ENCODE measurements around the gene EPB41L3. TPM values are rescaled to one million over a fixed set of nuclear protein-coding genes. Genes with fewer than 3 reads are reported as not detected.

The EPB41L3 gene
- total RNA-seq, 1 experiment from 2014 or later: 50.2 TPM

- no peak overlapping the region for H3K4me3 ChIP-seq (ENCODE audit: insufficient read depth, low read depth, low read length)
- H3K27me3 ChIP-seq (ENCODE audit: control insufficient read depth, insufficient read depth, low read length): no peaks in the 10 kb centered on the region
- peak; percentile 61 for DNase-seq
- no peaks in the 10 kb centered on the region for H3K36me3 ChIP-seq (replicated peaks; ENCODE audit: control insufficient read depth, insufficient read depth, low read length)
Observed at GRCh38 chr18:5414546-5414945, 129.3 kb downstream of the EPB41L3 start.

GRCh38 chr18:5413447-5413846 is 130.3 kb downstream of the EPB41L3 start:
- Histone ChIP-seq H3K36me3 (replicated peaks; ENCODE audit: control insufficient read depth, insufficient read depth, low read length) (no peaks in the 10 kb centered on the region), H3K27me3 (ENCODE audit: control insufficient read depth, insufficient read depth, low read length) (no peaks in the 10 kb centered on the region), H3K4me3 (ENCODE audit: insufficient read depth, low read depth, low read length) (no peak overlapping the region)
- no peak for DNase-seq

GRCh38 chr18:5410582-5410981 is 133.2 kb downstream of the EPB41L3 start:
- H3K4me3 ChIP-seq (ENCODE audit: insufficient read depth, low read depth, low read length): no peak overlapping the region
- no peaks in the 10 kb centered on the region for H3K27me3 ChIP-seq (ENCODE audit: control insufficient read depth, insufficient read depth, low read length)
- no peaks in the 10 kb centered on the region for H3K36me3 ChIP-seq (replicated peaks; ENCODE audit: control insufficient read depth, insufficient read depth, low read length)
- DNase-seq: no peak

- H3K36me3 ChIP-seq (replicated peaks; ENCODE audit: control insufficient read depth, insufficient read depth, low read length): no peaks in the 10 kb centered on the region
- DNase-seq: no peak
- no peaks in the 10 kb centered on the region for H3K27me3 ChIP-seq (ENCODE audit: control insufficient read depth, insufficient read depth, low read length)
- H3K4me3 ChIP-seq (ENCODE audit: insufficient read depth, low read depth, low read length): no peak overlapping the region
Observed at GRCh38 chr18:5398269-5398668, 145.5 kb downstream of the EPB41L3 start.

- no peak for DNase-seq
- H3K27me3 ChIP-seq (ENCODE audit: control insufficient read depth, insufficient read depth, low read length): no peaks in the 10 kb centered on the region
- no peaks in the 10 kb centered on the region for H3K36me3 ChIP-seq (replicated peaks; ENCODE audit: control insufficient read depth, insufficient read depth, low read length)
- no peak overlapping the region for H3K4me3 ChIP-seq (ENCODE audit: insufficient read depth, low read depth, low read length)
Observed at GRCh38 chr18:5397102-5397501, 146.7 kb downstream of the EPB41L3 start.

- Histone ChIP-seq H3K4me3 (ENCODE audit: insufficient read depth, low read depth, low read length) (no peak overlapping the region), H3K27me3 (ENCODE audit: control insufficient read depth, insufficient read depth, low read length) (no peaks in the 10 kb centered on the region), H3K36me3 (replicated peaks; ENCODE audit: control insufficient read depth, insufficient read depth, low read length) (no peaks in the 10 kb centered on the region)
- DNase-seq: no peak
Observed at GRCh38 chr18:5395860-5396448, 147.8 kb downstream of the EPB41L3 start.

GRCh38 chr18:5393779-5394178 is 150.0 kb downstream of the EPB41L3 start:
- Histone ChIP-seq H3K36me3 (replicated peaks; ENCODE audit: control insufficient read depth, insufficient read depth, low read length) (no peaks in the 10 kb centered on the region), H3K4me3 (ENCODE audit: insufficient read depth, low read depth, low read length) (no peak overlapping the region), H3K27me3 (ENCODE audit: control insufficient read depth, insufficient read depth, low read length) (no peaks in the 10 kb centered on the region)
- DNase-seq: no peak

GRCh38 chr18:5391409-5391808 is 152.4 kb downstream of the EPB41L3 start:
- no peak overlapping the region for H3K4me3 ChIP-seq (ENCODE audit: insufficient read depth, low read depth, low read length)
- DNase-seq: no peak
- H3K27me3 ChIP-seq (ENCODE audit: control insufficient read depth, insufficient read depth, low read length): no peaks in the 10 kb centered on the region
- H3K36me3 ChIP-seq (replicated peaks; ENCODE audit: control insufficient read depth, insufficient read depth, low read length): no peaks in the 10 kb centered on the region

GRCh38 chr18:5389356-5389755 is 154.4 kb downstream of the EPB41L3 start:
- no peak for DNase-seq
- no peak overlapping the region for H3K4me3 ChIP-seq (ENCODE audit: insufficient read depth, low read depth, low read length)
- no peaks in the 10 kb centered on the region for H3K27me3 ChIP-seq (ENCODE audit: control insufficient read depth, insufficient read depth, low read length)
- H3K36me3 ChIP-seq (replicated peaks; ENCODE audit: control insufficient read depth, insufficient read depth, low read length): no peaks in the 10 kb centered on the region

GRCh38 chr18:5388896-5389295 is 154.9 kb downstream of the EPB41L3 start:
- H3K27me3 ChIP-seq (ENCODE audit: control insufficient read depth, insufficient read depth, low read length): no peaks in the 10 kb centered on the region

GRCh38 chr18:5380586-5380985 is 163.2 kb downstream of the EPB41L3 start:
- no peak overlapping the region for H3K4me3 ChIP-seq (ENCODE audit: insufficient read depth, low read depth, low read length)
- no peaks in the 10 kb centered on the region for H3K27me3 ChIP-seq (ENCODE audit: control insufficient read depth, insufficient read depth, low read length)
- H3K36me3 ChIP-seq (replicated peaks; ENCODE audit: control insufficient read depth, insufficient read depth, low read length): no peaks in the 10 kb centered on the region
- DNase-seq: no peak

More at GRCh38 chr18:5388896-5389295, 154.9 kb downstream of the EPB41L3 start:
- DNase-seq: no peak
- H3K36me3 ChIP-seq (replicated peaks; ENCODE audit: control insufficient read depth, insufficient read depth, low read length): no peaks in the 10 kb centered on the region
- no peak overlapping the region for H3K4me3 ChIP-seq (ENCODE audit: insufficient read depth, low read depth, low read length)

- H3K4me3 ChIP-seq (ENCODE audit: insufficient read depth, low read depth, low read length): no peak overlapping the region
- no peak for DNase-seq
Observed at GRCh38 chr18:5376986-5377385, 166.8 kb downstream of the EPB41L3 start.

GRCh38 chr18:5370332-5370731 is 173.5 kb downstream of the EPB41L3 start:
- no peak for DNase-seq
- Histone ChIP-seq H3K36me3 (replicated peaks; ENCODE audit: control insufficient read depth, insufficient read depth, low read length) (no peaks in the 10 kb centered on the region), H3K27me3 (ENCODE audit: control insufficient read depth, insufficient read depth, low read length) (no peaks in the 10 kb centered on the region), H3K4me3 (ENCODE audit: insufficient read depth, low read depth, low read length) (no peak overlapping the region)

More at GRCh38 chr18:5376986-5377385, 166.8 kb downstream of the EPB41L3 start:
- Histone ChIP-seq H3K27me3 (ENCODE audit: control insufficient read depth, insufficient read depth, low read length) (no peaks in the 10 kb centered on the region), H3K36me3 (replicated peaks; ENCODE audit: control insufficient read depth, insufficient read depth, low read length) (no peaks in the 10 kb centered on the region)

- DNase-seq: no peak
- H3K27me3 ChIP-seq (ENCODE audit: control insufficient read depth, insufficient read depth, low read length): no peaks in the 10 kb centered on the region
- H3K36me3 ChIP-seq (replicated peaks; ENCODE audit: control insufficient read depth, insufficient read depth, low read length): no peaks in the 10 kb centered on the region
- no peak overlapping the region for H3K4me3 ChIP-seq (ENCODE audit: insufficient read depth, low read depth, low read length)
Observed at GRCh38 chr18:5369513-5369912, 174.3 kb downstream of the EPB41L3 start.

GRCh38 chr18:5365443-5365842 is 178.4 kb downstream of the EPB41L3 start:
- no peaks in the 10 kb centered on the region for H3K27me3 ChIP-seq (ENCODE audit: control insufficient read depth, insufficient read depth, low read length)
- no peaks in the 10 kb centered on the region for H3K36me3 ChIP-seq (replicated peaks; ENCODE audit: control insufficient read depth, insufficient read depth, low read length)
- no peak for DNase-seq
- H3K4me3 ChIP-seq (ENCODE audit: insufficient read depth, low read depth, low read length): no peak overlapping the region

- DNase-seq: no peak
- no peak overlapping the region for H3K4me3 ChIP-seq (ENCODE audit: insufficient read depth, low read depth, low read length)
- H3K36me3 ChIP-seq (replicated peaks; ENCODE audit: control insufficient read depth, insufficient read depth, low read length): no peaks in the 10 kb centered on the region
- no peaks in the 10 kb centered on the region for H3K27me3 ChIP-seq (ENCODE audit: control insufficient read depth, insufficient read depth, low read length)
Observed at GRCh38 chr18:5350636-5351035, 193.2 kb downstream of the EPB41L3 start.

All from H7 (cell line).